Neutrophil (primary cell): Measurements from ENCODE around the gene STOML3.

Experiments
- H3K27ac ChIP-seq: fragments of 200-600 bp; sonication (generic); 2 replicates; pipeline ENCODE4 v1.5.1; 2016; ENCODE audit warnings: mild to moderate bottlenecking, moderate library complexity
- H3K27me3 ChIP-seq: fragments of 200-600 bp; sonication (generic); 2 replicates; pipeline ENCODE4 v1.6.0; 2016; ENCODE audit warnings: mild to moderate bottlenecking
- H3K36me3 ChIP-seq: fragments of 200-600 bp; sonication (generic); 2 replicates; pipeline ENCODE4 v1.5.1; 2017
- H3K4me1 ChIP-seq, 2 experiments: fragments of 200-600 bp in 1 of 2; sonication (generic) in 1 of 2; 1 replicate in 1 of 2; 2 replicates in 1 of 2; pipeline versions ENCODE4 v1.5.1 to v1.6.1; 2013 to 2016; ENCODE audit warnings: low read depth in 1 of 2, low read length in 1 of 2, mild to moderate bottlenecking in 1 of 2, moderate library complexity in 1 of 2; ENCODE audit not compliant: control insufficient read depth in 1 of 2, insufficient read depth in 1 of 2
- H3K4me3 ChIP-seq, 2 experiments: fragments of 200-600 bp in 1 of 2; sonication (generic) in 1 of 2; 1 replicate in 1 of 2; 2 replicates in 1 of 2; pipeline ENCODE4 v1.5.1; 2013 to 2016; ENCODE audit warnings: low read depth in 1 of 2, low read length in 1 of 2, mild to moderate bottlenecking in 1 of 2, moderate library complexity in 1 of 2
- H3K9me3 ChIP-seq: fragments of 200-600 bp; sonication (generic); 2 replicates; pipeline ENCODE4 v1.5.1; 2016
- CTCF ChIP-seq: fragments of 200-600 bp; sonication (generic); IDR thresholded peaks from 2 replicates; pipeline ENCODE4 v1.5.1; 2016; ENCODE audit warnings: antibody characterized with exemption

Gene STOML3

DNA sequence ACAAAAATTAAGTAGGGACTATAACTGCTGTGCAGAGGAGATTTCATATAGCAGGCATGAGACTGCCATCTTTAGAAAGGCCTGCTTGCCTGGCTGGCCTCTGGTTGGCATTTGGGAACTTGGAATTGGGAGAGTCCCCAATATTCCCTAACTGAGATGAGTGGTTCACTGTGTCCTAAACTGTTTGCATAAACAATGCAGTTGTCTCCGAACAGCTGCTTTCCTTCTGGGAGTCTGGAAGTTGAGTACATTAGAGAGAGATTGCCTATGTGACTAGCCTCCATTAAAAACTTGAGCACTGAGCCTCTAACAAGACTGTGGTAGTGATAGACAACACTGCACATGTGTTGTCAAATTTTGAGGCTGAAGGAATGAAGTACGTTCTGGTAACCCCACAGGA is 47.4 kb downstream of the STOML3 start:
- Histone ChIP-seq H3K4me3 (no peak overlapping the region), H3K4me1 (no peaks in the 10 kb centered on the region), H3K27ac (no peak overlapping the region), H3K27me3 (no peaks in the 10 kb centered on the region), H3K9me3 (no peaks in the 10 kb centered on the region), H3K36me3 (no peaks in the 10 kb centered on the region)
- no peak for TF ChIP-seq CTCF

GRCh38 chr13:38941353-38941945 is 49.2 kb downstream of the STOML3 start:
- H3K27ac ChIP-seq, result no peak overlapping the region
- no peaks in the 10 kb centered on the region for H3K27me3 ChIP-seq
- no peaks in the 10 kb centered on the region for H3K36me3 ChIP-seq
- no peaks in the 10 kb centered on the region for H3K9me3 ChIP-seq
- H3K4me1 ChIP-seq, result no peaks in the 10 kb centered on the region
- no peak for TF ChIP-seq CTCF
- no peak overlapping the region for H3K4me3 ChIP-seq

DNA sequence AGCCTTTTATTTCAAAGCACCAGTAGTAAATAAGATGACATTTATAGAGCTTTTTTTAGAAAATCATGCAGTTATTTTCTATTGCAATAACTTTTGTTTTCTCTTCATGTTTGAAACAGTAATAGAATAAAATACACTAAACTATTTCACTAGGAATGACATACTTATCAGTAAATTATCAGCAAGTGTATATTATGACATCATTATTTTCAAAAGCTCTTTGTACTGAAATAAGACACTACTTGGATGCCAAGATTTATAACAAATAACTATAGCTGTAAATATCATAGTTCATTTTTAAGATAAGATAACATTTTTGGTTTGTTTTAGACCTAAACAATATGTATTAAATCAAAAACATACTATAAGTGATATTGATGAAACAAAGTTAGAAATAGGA is 56.8 kb downstream of the STOML3 start:
- no peaks in the 10 kb centered on the region for H3K27me3 ChIP-seq
- H3K27ac ChIP-seq, result no peak overlapping the region
- TF ChIP-seq CTCF, result no peak
- H3K9me3 ChIP-seq, result no peaks in the 10 kb centered on the region
- H3K4me3 ChIP-seq, result no peak overlapping the region
- H3K36me3 ChIP-seq, result no peaks in the 10 kb centered on the region
- no peaks in the 10 kb centered on the region for H3K4me1 ChIP-seq

GRCh38 chr13:38922170-38922569 is 68.5 kb downstream of the STOML3 start:
- Histone ChIP-seq H3K27ac (no peak overlapping the region), H3K9me3 (no peaks in the 10 kb centered on the region), H3K4me3 (no peak overlapping the region), H3K36me3 (no peaks in the 10 kb centered on the region), H3K27me3 (no peaks in the 10 kb centered on the region), H3K4me1 (no peaks in the 10 kb centered on the region)
- no peak for TF ChIP-seq CTCF

GRCh38 chr13:38921081-38921480 is 69.5 kb downstream of the STOML3 start:
- TF ChIP-seq CTCF, result no peak
- H3K27me3 ChIP-seq, result no peaks in the 10 kb centered on the region
- H3K9me3 ChIP-seq, result no peaks in the 10 kb centered on the region
- H3K4me3 ChIP-seq, result no peak overlapping the region
- no peak overlapping the region for H3K27ac ChIP-seq
- H3K4me1 ChIP-seq, result no peaks in the 10 kb centered on the region
- H3K36me3 ChIP-seq, result no peaks in the 10 kb centered on the region
